Activated B cell treated with CpG ODN at 0.5 μM for 24 hours (primary cell): ENCODE measurements around the gene LDLRAP1. TPM values are rescaled to one million over a fixed set of nuclear protein-coding genes. Genes with fewer than 3 reads are reported as not detected.

ENCODE experiments used
- ATAC-seq: fragments of 200-7000 bp; cut with Tn5 transposase; one replicate; pipeline ENCODE4 v1.10.0; 2021; ENCODE audit warnings: low read depth, mild to moderate bottlenecking, moderate library complexity
- CTCF ChIA-PET: fragments of 350-600 bp; sonication (Branson Sonifier 250); formaldehyde crosslinking; loops from one replicate; lab custom pipeline; 2021; ENCODE audit warnings: antibody characterized with exemption; lab: Charles Lee
- POLR2A ChIA-PET: fragments of 350-600 bp; sonication (Branson Sonifier 250); formaldehyde crosslinking; loops from one replicate; lab custom pipeline; 2021; ENCODE audit warnings: antibody characterized with exemption; lab: Charles Lee
- DNase-seq: peaks from one replicate; pipeline ENCODE4 v3.0.0; 2022
- H3K27ac Mint-ChIP-seq: one replicate; pipeline ENCODE4 v1.8.0; 2020; ENCODE audit warnings: mixed read lengths
- H3K27me3 Mint-ChIP-seq: one replicate; pipeline ENCODE4 v1.8.0; 2021; ENCODE audit warnings: mixed read lengths
- H3K36me3 Mint-ChIP-seq: one replicate; pipeline ENCODE4 v1.8.0; 2021; ENCODE audit warnings: low read depth, mixed read lengths
- H3K4me1 Mint-ChIP-seq: one replicate; pipeline ENCODE4 v1.8.0; 2021; ENCODE audit warnings: mixed read lengths
- H3K4me3 Mint-ChIP-seq: one replicate; pipeline ENCODE4 v1.8.0; 2020; ENCODE audit warnings: mild to moderate bottlenecking, mixed read lengths
- H3K9me3 Mint-ChIP-seq: one replicate; pipeline ENCODE4 v1.8.0; 2020; ENCODE audit warnings: mixed read lengths
- CTCF ChIP-seq: fragments of 200-600 bp; IDR thresholded peaks from one replicate; pipeline ENCODE4 v1.8.0; 2022; ENCODE audit warnings: antibody characterized with exemption, mild to moderate bottlenecking
- intact Hi-C: fragments of 100-400 bp; cut with micrococcal nuclease; formaldehyde crosslinking; loops from one replicate; pipeline ENCODE4 v1.15.1; 2024
- total RNA-seq: library from RNA; stranded (reverse); gene quantifications from 2 replicates; pipeline ENCODE4 v1.2.3, GENCODE V29; 2022

LDLRAP1 gene
- total RNA-seq, 1 donor from 2014 or later = 10.8 TPM

- peaks cover 2% of the 10 kb centered on the region for H3K4me1 Mint-ChIP-seq
- CTCF ChIA-PET = interaction anchor here (0.6 kb wide), 1 partner anchor 309 kb away, joined by 3 read pairs; no protein-coding TSS in a partner anchor
- TF ChIP-seq CTCF = no peak
- POLR2A ChIA-PET = no interaction called here
- no peak overlapping the region for H3K4me3 Mint-ChIP-seq
- intact Hi-C loops = no loop called here
- no peaks in the 10 kb centered on the region for H3K36me3 Mint-ChIP-seq
- DNase-seq (no peak), ATAC-seq (no peak)
- no peak overlapping the region for H3K27ac Mint-ChIP-seq
- H3K9me3 Mint-ChIP-seq = no peaks in the 10 kb centered on the region
- peaks cover 7% of the 10 kb centered on the region for H3K27me3 Mint-ChIP-seq
Observed at GRCh38 chr1:25577134-25577920, 33.9 kb downstream of the LDLRAP1 start.

- Mint-ChIP-seq H3K9me3 (peaks cover 4% of the 10 kb centered on the region), H3K4me1 (peaks cover under 1% of the 10 kb centered on the region), H3K27ac (no peak overlapping the region), H3K27me3 (no peaks in the 10 kb centered on the region), H3K36me3 (no peaks in the 10 kb centered on the region), H3K4me3 (no peak overlapping the region)
- TF ChIP-seq CTCF = no peak
- CTCF ChIA-PET = no interaction called here
- intact Hi-C loops = no loop called here
- POLR2A ChIA-PET = no interaction called here
- DNase-seq (no peak), ATAC-seq (no peak)
Observed at GRCh38 chr1:25579292-25580252, 36.2 kb downstream of the LDLRAP1 start.

GRCh38 chr1:25580927-25581326 lies 37.5 kb downstream of the LDLRAP1 start:
- DNase-seq (no peak), ATAC-seq (no peak)
- ChIA-PET POLR2A (no interaction called here), CTCF (interaction anchor here (0.6 kb wide), 1 partner anchor 1435 kb away, joined by 3 read pairs; no protein-coding TSS in a partner anchor)
- intact Hi-C loops = no loop called here
- Mint-ChIP-seq H3K36me3 (no peaks in the 10 kb centered on the region), H3K27ac (no peak overlapping the region), H3K4me3 (no peak overlapping the region), H3K27me3 (no peaks in the 10 kb centered on the region), H3K4me1 (peaks cover 14% of the 10 kb centered on the region), H3K9me3 (peaks cover 4% of the 10 kb centered on the region)
- TF ChIP-seq CTCF = no peak

GRCh38 chr1:25581764-25582163 lies 38.4 kb downstream of the LDLRAP1 start:
- DNase-seq (no peak), ATAC-seq (no peak)
- Mint-ChIP-seq H3K4me1 (peaks cover 19% of the 10 kb centered on the region), H3K36me3 (no peaks in the 10 kb centered on the region), H3K9me3 (peaks cover 4% of the 10 kb centered on the region), H3K4me3 (no peak overlapping the region), H3K27ac (no peak overlapping the region), H3K27me3 (no peaks in the 10 kb centered on the region)
- POLR2A ChIA-PET = interaction anchor here (0.6 kb wide), 1 partner anchor 416 kb away, joined by 5 read pairs; no protein-coding TSS in a partner anchor
- intact Hi-C loops = no loop called here
- CTCF ChIA-PET = no interaction called here
- no peak for TF ChIP-seq CTCF
